GM19468 (cell line): Measurements from ENCODE around the gene CTNNBIP1.

ENCODE experiments used
- ATAC-seq: cut with Tn5 transposase; IDR thresholded peaks from one replicate; pipeline ENCODE4 v1.9.1; 2021; ENCODE audit warnings: mild to moderate bottlenecking, moderate library complexity, moderate number of reproducible peaks; ENCODE audit not compliant: unreplicated experiment; ENCODE audit errors: extremely low read depth

CTNNBIP1 gene

DNA sequence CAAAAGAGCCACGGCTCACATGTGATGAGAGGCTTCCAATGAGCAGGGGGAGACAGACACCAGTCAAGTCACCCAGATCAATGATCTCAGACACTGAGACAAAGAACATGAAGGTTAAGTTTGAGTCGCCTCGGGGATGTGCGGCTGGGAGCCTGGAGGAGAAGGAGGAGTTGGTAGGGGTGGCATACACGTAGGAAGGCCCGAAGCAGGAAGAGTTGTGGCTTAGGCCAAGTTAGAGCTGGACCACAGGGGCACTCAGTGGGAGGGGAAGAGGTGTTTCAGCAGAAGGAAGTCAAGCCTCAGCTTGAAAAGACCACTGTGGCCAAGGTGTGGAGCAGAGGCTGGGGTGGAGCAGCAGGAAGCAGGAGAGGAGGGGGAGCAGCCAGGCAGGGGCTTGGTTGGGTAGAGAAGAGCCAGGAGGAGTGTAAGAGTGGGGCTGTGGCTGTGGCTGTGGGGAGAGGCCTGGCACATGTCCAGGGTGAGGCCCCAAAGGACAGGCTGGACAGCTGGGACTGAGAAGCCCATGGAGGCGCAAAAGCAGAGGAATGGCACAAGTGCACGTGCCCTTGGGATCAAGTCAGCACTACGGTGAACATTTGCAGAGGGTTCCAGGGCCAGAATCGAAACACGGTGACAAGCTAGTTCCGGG lies 27.6 kb downstream of the CTNNBIP1 start:
- no peak for ATAC-seq

- ATAC-seq: no peak
Observed at GRCh38 chr1:9881838-9882249, 28.2 kb downstream of the CTNNBIP1 start.

DNA sequence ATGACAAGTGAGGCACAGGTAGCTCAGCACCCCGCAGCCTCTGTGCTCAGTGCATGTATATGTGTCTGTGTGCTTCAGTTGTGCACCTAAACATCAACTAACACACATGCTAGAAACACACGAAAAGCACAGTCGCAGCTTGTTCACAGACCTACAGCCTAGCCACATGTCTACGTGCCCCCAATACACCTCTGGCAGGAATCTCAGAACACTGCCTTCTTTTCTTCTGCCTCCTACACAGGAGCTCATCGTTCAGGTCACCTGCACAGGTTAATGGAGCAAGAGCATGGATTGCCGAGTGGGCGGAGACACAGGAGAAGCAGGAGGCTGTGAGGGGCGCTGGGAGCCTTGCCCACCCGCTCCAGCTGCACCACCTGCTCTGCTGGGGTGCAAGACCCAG lies 31.7 kb downstream of the CTNNBIP1 start:
- ATAC-seq: no peak

DNA sequence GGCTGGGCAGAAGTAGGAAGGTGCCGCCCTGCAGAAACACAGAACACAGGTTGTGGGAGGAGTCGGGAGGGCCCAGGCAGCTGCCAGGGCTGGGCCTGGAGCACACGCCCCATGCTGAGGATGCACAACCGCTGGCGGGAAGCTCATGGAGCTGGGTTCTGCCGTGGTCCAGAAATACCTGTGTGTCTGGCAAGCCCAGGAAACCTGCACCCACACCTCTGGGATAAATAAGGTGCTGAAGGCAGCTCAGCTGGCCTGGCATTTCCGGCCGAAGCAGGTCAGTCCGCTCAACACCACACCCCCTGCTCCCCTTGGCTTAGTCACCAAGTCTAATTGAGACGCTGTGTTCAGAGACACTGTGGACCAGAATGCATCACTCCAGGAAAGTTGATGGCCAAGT lies 32.1 kb downstream of the CTNNBIP1 start:
- ATAC-seq: no peak

GRCh38 chr1:9875636-9876000 lies 34.5 kb downstream of the CTNNBIP1 start:
- no peak for ATAC-seq

DNA sequence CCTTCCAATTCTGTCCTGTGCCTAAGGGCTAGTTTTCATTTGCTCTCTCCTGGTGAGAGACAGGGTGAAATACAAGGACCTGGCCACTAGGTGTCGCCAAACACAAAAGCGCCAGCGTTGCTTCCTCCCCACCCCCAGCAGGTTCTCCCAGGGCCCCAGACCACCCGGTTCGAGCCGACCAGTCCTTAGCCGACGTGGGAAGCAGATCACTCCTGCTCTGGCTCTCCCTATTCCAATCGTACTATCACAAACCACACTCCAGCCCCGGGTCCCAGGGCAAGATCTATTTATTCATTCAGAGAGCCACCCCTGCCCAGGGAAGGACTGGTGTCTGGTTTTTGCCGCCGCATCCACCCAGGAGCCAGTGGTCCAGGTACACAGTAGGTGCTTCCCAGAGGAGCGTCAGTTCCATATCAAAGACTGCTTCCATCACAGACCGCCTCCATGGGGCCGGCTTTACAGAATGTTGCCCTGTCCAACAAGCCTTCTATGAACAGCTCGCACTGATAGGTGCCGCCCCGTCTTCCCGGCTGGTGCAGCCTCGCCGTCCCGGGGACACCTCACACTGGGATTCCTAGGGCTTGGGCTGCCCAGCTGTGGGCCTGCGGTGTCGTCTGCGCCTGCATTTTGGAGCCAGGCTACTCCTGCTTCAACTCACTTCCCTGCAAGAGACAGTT lies 35.0 kb downstream of the CTNNBIP1 start:
- ATAC-seq: no peak

GRCh38 chr1:9874412-9874811 lies 35.7 kb downstream of the CTNNBIP1 start:
- ATAC-seq: no peak

DNA sequence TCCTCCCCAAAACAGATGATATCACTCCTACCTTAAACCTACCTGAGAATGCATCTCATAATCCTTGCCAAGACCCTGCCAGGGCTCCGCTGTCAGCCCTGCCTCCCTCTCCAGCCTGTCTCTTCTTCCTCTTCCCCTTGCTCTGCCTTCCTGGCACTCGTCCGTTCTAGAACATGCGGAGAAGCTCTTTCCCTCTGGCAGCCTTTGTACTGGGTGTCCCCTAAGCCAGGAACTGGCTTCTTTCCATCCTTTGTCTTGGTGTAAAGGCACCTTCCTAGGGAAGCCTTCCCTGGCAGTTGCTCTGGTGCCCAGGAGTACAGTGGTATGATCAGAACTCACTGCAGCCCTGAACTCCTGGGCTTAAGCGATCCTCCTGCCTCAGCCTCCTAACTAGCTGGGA lies 36.1 kb downstream of the CTNNBIP1 start:
- ATAC-seq: no peak

DNA sequence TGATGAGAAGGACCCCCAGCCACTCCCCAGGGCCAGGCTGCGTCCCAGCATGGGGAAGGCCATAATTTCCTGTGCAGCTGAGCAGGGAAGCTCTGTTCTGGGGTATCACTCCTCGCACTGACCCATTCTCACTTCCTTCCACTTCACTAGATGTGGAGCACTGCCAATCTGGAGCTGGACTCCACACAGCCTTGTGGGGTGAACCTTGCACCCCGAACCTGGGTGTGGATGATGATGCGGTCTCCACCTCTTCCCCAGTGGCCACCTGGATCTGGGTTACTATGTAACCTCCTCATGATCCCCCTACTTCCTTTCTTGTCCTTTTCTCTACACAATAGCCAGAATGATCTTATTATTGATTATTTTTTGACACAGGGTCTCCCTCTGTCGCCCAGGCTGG lies 36.7 kb downstream of the CTNNBIP1 start:
- ATAC-seq: no peak

DNA sequence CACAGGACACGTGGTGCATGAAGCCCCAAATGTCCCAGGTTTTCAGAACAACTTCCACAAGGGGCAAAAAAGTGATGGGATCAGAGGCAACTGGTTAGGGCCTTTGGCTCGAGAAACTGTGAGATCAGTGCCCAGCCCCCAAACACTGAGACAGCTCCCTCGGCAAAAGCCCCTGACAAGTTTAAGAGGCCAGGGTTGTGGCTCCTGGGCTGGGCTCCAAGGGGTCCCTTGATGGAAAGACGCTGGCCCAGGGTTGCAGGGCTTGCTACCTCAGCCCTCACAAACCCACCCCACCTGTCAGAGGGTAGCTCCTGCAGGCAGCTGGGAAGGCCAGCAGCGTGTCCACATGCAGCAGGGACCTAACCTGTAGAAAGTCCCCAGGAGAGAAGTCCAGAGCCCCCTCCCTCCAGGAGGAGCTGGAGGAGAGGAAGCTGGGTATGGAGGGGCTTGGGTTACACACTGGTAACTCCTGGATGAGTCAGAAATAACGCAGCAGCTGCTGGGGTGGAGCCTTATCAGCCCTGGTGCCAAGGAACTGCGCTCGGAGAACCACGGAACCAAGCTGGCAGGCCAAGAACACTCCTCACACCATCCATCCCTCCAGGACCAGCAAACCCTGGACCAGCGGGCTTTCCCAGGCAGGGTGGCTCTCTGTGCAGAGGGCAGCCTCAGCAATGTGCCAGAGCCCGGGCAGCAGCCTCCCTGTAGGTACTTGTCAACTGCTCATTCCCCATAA lies 37.5 kb downstream of the CTNNBIP1 start:
- ATAC-seq: no peak

- ATAC-seq: no peak
Observed at GRCh38 chr1:9871707-9872425, 38.2 kb downstream of the CTNNBIP1 start.

DNA sequence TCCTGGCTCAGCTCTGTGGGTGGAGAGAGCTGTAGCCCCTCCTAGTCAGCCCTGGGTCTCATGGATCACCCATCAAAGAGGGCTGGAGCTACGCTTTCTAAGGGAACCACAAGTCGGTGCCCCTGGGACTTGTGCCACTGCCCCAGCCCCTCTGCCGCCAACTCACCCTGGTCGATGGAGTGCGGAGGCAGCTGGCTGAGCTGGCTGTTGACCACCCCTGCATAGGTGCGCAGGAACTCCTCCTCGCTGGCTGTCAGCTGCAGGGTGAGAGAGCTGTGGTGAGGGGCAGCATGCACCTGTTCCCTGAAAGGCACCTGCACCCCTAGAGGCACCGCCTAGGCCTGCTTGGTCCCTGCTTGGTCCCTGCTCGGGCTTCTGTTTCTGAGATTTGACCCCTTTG lies 39.0 kb downstream of the CTNNBIP1 start:
- no peak for ATAC-seq

GRCh38 chr1:9870572-9870971 lies 39.5 kb downstream of the CTNNBIP1 start:
- ATAC-seq: no peak

DNA sequence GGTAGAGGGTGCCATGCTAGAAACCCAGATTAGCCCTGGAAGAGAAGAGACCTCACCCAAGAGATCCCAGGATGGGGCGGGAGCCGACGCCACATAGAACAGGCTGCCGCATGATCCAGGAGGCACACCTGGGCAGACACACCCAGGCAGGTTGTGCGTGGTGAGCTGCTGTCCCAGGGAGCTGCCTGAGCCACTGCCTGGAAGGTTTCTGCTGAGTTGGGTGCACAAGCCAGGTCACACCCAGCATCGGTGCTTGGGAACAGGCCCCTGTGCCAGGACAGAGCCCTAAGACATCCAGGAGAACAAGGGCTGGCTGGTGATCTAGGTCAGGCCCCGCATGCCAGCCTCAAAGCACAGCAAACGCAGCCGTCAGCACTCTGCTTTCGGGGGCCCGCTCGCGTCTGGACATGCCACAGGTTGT lies 40.2 kb downstream of the CTNNBIP1 start:
- ATAC-seq: no peak

- ATAC-seq: no peak
Observed at GRCh38 chr1:9868244-9868590, 41.9 kb downstream of the CTNNBIP1 start.

GRCh38 chr1:9867408-9868243 lies 42.4 kb downstream of the CTNNBIP1 start:
- no peak for ATAC-seq

DNA sequence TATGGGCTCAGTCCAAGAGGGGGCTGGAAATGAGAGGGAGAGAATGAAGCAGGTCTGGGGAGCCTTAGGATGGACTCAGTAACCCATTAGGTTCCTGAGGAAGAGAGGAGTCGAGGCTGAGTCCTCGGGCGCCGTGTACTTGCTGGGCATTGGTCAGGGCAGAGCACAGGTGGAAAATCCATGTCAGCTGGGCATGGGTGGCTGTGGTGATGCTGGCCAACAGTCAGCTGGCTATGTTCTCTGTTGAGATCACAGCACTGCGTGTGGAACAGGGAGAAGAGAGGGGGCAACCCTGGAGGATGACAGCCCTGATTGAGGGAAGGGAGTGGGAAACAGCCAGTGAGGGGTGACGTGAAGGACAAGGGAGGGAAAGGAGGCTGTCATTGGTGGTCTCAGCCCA lies 43.2 kb downstream of the CTNNBIP1 start:
- no peak for ATAC-seq

- no peak for ATAC-seq
Observed at GRCh38 chr1:9865724-9866123, 44.3 kb downstream of the CTNNBIP1 start.

DNA sequence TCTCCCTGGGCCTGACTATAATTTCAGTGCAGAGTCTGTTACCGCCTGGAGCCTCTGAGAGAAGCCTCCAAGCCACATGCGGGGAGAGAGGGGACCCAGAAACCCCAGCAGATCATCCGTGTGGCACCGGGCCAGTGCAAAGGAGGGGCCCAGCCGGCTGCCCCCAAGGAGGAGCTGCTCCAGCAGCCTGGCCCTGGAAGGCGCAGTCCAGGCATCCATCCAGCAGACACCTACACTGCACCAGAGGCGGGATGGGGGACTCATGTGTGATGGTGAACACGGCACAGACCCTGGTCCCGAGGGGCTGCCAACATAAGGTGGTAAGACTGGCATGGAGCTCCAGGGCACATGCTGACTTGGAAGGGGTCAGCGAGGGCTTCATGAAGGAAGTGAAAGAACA lies 46.7 kb downstream of the CTNNBIP1 start:
- no peak for ATAC-seq

GRCh38 chr1:9861360-9861759 lies 48.7 kb downstream of the CTNNBIP1 start:
- ATAC-seq: no peak
